Measurements from ENCODE around the gene USP19.
A peak's percentile ranks its signal among the peaks of the same experiment; 100 is the strongest.

USP19 gene

GRCh38 chr3:49120096-49120437, 556 bp downstream of the USP19 start (continued):
- TF ChIP-seq, protein P1, sequence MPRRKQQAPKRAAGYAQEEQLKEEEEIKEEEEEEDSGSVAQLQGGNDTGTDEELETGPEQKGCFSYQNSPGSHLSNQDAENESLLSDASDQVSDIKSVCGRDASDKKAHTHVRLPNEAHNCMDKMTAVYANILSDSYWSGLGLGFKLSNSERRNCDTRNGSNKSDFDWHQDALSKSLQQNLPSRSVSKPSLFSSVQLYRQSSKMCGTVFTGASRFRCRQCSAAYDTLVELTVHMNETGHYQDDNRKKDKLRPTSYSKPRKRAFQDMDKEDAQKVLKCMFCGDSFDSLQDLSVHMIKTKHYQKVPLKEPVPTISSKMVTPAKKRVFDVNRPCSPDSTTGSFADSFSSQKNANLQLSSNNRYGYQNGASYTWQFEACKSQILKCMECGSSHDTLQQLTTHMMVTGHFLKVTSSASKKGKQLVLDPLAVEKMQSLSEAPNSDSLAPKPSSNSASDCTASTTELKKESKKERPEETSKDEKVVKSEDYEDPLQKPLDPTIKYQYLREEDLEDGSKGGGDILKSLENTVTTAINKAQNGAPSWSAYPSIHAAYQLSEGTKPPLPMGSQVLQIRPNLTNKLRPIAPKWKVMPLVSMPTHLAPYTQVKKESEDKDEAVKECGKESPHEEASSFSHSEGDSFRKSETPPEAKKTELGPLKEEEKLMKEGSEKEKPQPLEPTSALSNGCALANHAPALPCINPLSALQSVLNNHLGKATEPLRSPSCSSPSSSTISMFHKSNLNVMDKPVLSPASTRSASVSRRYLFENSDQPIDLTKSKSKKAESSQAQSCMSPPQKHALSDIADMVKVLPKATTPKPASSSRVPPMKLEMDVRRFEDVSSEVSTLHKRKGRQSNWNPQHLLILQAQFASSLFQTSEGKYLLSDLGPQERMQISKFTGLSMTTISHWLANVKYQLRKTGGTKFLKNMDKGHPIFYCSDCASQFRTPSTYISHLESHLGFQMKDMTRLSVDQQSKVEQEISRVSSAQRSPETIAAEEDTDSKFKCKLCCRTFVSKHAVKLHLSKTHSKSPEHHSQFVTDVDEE (CRISPR knock-in tag; IDR thresholded peaks at IDR 0.05): no peak
- TF ChIP-seq PPARA (CRISPR knock-in tag; IDR thresholded peaks at IDR 0.05; ENCODE audit: borderline replicate concordance) (no peak), ZFP30 (CRISPR knock-in tag; IDR thresholded peaks at IDR 0.05) (no peak), GLIS3 (CRISPR knock-in tag; IDR thresholded peaks at IDR 0.05) (no peak), TOX (CRISPR knock-in tag; IDR thresholded peaks at IDR 0.05; ENCODE audit: borderline replicate concordance) (no peak), ESRRG (CRISPR knock-in tag; IDR thresholded peaks at IDR 0.05) (no peak), ARNTL (CRISPR knock-in tag; IDR thresholded peaks at IDR 0.05; ENCODE audit: borderline replicate concordance, low read depth) (no peak), ZC3H10 (CRISPR knock-in tag; IDR thresholded peaks at IDR 0.05) (no peak)
- TF ChIP-seq, protein P2, sequence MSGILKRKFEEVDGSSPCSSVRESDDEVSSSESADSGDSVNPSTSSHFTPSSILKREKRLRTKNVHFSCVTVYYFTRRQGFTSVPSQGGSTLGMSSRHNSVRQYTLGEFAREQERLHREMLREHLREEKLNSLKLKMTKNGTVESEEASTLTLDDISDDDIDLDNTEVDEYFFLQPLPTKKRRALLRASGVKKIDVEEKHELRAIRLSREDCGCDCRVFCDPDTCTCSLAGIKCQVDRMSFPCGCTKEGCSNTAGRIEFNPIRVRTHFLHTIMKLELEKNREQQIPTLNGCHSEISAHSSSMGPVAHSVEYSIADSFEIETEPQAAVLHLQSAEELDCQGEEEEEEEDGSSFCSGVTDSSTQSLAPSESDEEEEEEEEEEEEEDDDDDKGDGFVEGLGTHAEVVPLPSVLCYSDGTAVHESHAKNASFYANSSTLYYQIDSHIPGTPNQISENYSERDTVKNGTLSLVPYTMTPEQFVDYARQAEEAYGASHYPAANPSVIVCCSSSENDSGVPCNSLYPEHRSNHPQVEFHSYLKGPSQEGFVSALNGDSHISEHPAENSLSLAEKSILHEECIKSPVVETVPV (CRISPR knock-in tag; IDR thresholded peaks at IDR 0.05): no peak

DNA sequence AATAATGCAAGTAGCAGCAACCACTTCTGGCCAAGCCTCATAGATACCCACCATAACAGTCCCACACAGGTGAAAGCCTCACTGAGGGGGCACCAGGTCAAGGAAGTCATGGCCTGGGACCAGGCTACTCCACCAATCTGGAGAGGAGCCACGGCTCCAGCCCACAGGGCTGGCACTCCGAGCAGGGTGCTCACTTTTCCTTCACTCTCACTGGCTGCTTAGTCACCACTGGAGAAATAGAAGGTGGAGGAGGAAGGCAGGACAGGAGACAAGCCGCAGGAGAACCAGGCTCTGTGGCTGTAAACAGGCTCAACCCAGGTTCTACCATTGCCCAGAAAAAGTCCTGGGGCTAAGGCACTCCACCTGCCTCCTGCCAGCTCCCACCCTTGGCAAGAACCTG, 1.2 kb downstream of the USP19 start:
- ATAC-seq: peak; percentile 4; the same call in 1 of the 3 replicates
- TF ChIP-seq PPARA (CRISPR knock-in tag; IDR thresholded peaks at IDR 0.05; ENCODE audit: borderline replicate concordance) (no peak), ZFP30 (CRISPR knock-in tag; IDR thresholded peaks at IDR 0.05) (no peak), OSR1 (CRISPR knock-in tag; IDR thresholded peaks at IDR 0.05) (no peak), POU6F1 (CRISPR knock-in tag; IDR thresholded peaks at IDR 0.05; ENCODE audit: borderline replicate concordance, low read depth) (no peak), ZC3H10 (CRISPR knock-in tag; IDR thresholded peaks at IDR 0.05) (no peak), CREB5 (CRISPR knock-in tag; IDR thresholded peaks at IDR 0.05; ENCODE audit: low read depth) (no peak), GLIS3 (CRISPR knock-in tag; IDR thresholded peaks at IDR 0.05) (no peak), ESRRG (CRISPR knock-in tag; IDR thresholded peaks at IDR 0.05) (no peak), ZFP3 (CRISPR knock-in tag; IDR thresholded peaks at IDR 0.05) (no peak), SNAI2 (CRISPR knock-in tag; IDR thresholded peaks at IDR 0.05) (no peak), ARNTL (CRISPR knock-in tag; IDR thresholded peaks at IDR 0.05; ENCODE audit: borderline replicate concordance, low read depth) (no peak), ZNF565 (CRISPR knock-in tag; conservative IDR thresholded peaks at IDR 0.05; ENCODE audit: low read depth) (no peak)
- TF ChIP-seq, protein P3, sequence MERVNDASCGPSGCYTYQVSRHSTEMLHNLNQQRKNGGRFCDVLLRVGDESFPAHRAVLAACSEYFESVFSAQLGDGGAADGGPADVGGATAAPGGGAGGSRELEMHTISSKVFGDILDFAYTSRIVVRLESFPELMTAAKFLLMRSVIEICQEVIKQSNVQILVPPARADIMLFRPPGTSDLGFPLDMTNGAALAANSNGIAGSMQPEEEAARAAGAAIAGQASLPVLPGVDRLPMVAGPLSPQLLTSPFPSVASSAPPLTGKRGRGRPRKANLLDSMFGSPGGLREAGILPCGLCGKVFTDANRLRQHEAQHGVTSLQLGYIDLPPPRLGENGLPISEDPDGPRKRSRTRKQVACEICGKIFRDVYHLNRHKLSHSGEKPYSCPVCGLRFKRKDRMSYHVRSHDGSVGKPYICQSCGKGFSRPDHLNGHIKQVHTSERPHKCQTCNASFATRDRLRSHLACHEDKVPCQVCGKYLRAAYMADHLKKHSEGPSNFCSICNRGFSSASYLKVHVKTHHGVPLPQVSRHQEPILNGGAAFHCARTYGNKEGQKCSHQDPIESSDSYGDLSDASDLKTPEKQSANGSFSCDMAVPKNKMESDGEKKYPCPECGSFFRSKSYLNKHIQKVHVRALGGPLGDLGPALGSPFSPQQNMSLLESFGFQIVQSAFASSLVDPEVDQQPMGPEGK (CRISPR knock-in tag; IDR thresholded peaks at IDR 0.05; ENCODE audit: borderline replicate concordance): no peak
- TF ChIP-seq, protein P2 (CRISPR knock-in tag; IDR thresholded peaks at IDR 0.05): no peak

DNA sequence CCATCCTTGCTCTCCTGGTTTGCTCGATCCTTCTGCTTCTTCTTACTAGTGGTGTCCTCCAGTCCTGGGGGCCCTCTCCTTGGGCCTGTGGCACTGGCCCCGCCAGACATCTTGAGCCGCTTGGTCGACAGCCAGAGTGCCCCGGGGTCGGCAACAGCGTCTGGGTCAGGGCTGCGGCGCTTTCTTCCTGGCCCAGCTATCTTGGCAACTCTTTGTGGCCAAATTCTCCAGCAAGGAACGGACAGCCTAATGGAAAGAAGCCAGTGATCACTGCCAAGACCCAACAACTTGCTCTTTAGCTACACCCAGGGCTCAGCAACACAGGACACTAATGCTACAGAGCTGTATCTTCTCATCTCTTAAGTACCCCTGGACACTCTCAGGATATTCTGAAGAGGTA, 1.6 kb downstream of the USP19 start:
- ATAC-seq: no peak
- TF ChIP-seq PPARA (CRISPR knock-in tag; IDR thresholded peaks at IDR 0.05; ENCODE audit: borderline replicate concordance): no peak
- no peak for TF ChIP-seq GLIS3 (CRISPR knock-in tag; IDR thresholded peaks at IDR 0.05)
- TF ChIP-seq TCF4 (CRISPR knock-in tag; IDR thresholded peaks at IDR 0.05; ENCODE audit: borderline replicate concordance): no peak
- TF ChIP-seq ZC3H10 (CRISPR knock-in tag; IDR thresholded peaks at IDR 0.05): no peak
- no peak for TF ChIP-seq CSDC2 (CRISPR knock-in tag; IDR thresholded peaks at IDR 0.05)
- TF ChIP-seq RARB (CRISPR knock-in tag; IDR thresholded peaks at IDR 0.05): no peak
- TF ChIP-seq ZNF565 (CRISPR knock-in tag; conservative IDR thresholded peaks at IDR 0.05; ENCODE audit: low read depth): no peak
- TF ChIP-seq ZNF70 (CRISPR knock-in tag; IDR thresholded peaks at IDR 0.05): no peak
- TF ChIP-seq, protein P1 (CRISPR knock-in tag; IDR thresholded peaks at IDR 0.05): no peak
- TF ChIP-seq POU6F1 (CRISPR knock-in tag; IDR thresholded peaks at IDR 0.05; ENCODE audit: borderline replicate concordance, low read depth): no peak

All from SK-N-SH treated with all-trans-retinoic acid at 6 μM for 48 hours (cell line).